Ascending aorta (tissue), 2 donors: ENCODE measurements around the gene PLA2G4F. TPM values are rescaled to one million over a fixed set of nuclear protein-coding genes. Genes with fewer than 3 reads are reported as not detected.
A peak's percentile ranks its signal among the peaks of the same experiment; 100 is the strongest.

Source experiments
- DNase-seq, 2 donors: peaks; one replicate each; pipeline ENCODE4 v3.0.0-alpha.2; 2019; ENCODE audit warnings: low spot score in 2 of 2
- H3K27ac ChIP-seq, 2 donors: fragments of 200-600 bp; sonication (generic); one replicate each; pipeline ENCODE4 v1.5.1; 2016 to 2017; ENCODE audit warnings: mild to moderate bottlenecking in 1 of 2
- H3K27me3 ChIP-seq: fragments of 200-600 bp; sonication (generic); one replicate; pipeline ENCODE4 v1.5.1; 2017
- H3K36me3 ChIP-seq, 2 donors: fragments of 200-600 bp; sonication (generic); one replicate each; pipeline ENCODE4 v1.5.1; 2016
- H3K4me1 ChIP-seq, 2 donors: fragments of 200-600 bp; sonication (generic); one replicate each; pipeline ENCODE4 v1.5.1; 2016 to 2017; ENCODE audit warnings: mild to moderate bottlenecking in 1 of 2
- H3K4me3 ChIP-seq, 2 donors: fragments of 200-600 bp; sonication (generic); one replicate each; pipeline ENCODE4 v1.5.1; 2016 to 2017; ENCODE audit warnings: mild to moderate bottlenecking in 1 of 2
- H3K9me3 ChIP-seq, 2 donors: fragments of 200-600 bp; sonication (generic); one replicate each; pipeline ENCODE4 v1.5.1; 2016
- intact Hi-C: fragments of 100-400 bp; cut with DNase I; formaldehyde crosslinking; loops from one replicate; pipeline ENCODE4 v1.15.1; 2023
- total RNA-seq: library from RNA; depleted of rRNA; stranded (reverse); fragments of >200 nt; gene quantifications from one replicate; pipeline ENCODE4 v1.1.0, GENCODE V29; 2016
- TF ChIP-seq, protein P1 (sequence below), 3 experiments: fragments of 200-600 bp in 2 of 3; fragments of 450-650 bp in 1 of 3; sonication (generic) in 2 of 3; IDR thresholded peaks; one replicate each; pipeline ENCODE4 v1.5.1; 2016 to 2019; ENCODE audit warnings: antibody characterized with exemption in 3 of 3, mild to moderate bottlenecking in 1 of 3, moderate library complexity in 1 of 3

Gene PLA2G4F
- total RNA-seq, 1 donor from 2014 or later, result not detected

DNA sequence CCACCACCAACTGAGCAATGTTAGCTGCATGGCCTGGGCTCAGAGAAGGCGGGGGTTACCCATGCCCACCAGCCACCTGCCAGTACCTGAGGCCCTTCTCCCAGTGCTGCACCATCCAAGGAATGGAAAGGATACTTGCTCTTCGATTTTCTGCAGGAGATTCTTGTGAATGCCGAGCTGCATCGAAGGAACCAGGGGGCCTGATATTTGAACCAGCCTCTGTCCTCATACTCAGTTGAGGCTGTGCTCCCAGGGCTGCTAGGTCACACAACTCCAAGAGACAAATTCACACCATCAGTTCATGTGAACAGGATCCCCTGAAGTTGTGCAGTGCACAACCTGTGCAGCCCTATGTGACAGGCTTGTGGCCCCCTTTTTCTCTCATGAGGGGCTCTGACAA is 18.0 kb downstream of the PLA2G4F start:
- peak in 1 of 2 donors; percentile 31 for DNase-seq
- TF ChIP-seq, protein P1, sequence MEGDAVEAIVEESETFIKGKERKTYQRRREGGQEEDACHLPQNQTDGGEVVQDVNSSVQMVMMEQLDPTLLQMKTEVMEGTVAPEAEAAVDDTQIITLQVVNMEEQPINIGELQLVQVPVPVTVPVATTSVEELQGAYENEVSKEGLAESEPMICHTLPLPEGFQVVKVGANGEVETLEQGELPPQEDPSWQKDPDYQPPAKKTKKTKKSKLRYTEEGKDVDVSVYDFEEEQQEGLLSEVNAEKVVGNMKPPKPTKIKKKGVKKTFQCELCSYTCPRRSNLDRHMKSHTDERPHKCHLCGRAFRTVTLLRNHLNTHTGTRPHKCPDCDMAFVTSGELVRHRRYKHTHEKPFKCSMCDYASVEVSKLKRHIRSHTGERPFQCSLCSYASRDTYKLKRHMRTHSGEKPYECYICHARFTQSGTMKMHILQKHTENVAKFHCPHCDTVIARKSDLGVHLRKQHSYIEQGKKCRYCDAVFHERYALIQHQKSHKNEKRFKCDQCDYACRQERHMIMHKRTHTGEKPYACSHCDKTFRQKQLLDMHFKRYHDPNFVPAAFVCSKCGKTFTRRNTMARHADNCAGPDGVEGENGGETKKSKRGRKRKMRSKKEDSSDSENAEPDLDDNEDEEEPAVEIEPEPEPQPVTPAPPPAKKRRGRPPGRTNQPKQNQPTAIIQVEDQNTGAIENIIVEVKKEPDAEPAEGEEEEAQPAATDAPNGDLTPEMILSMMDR (IDR thresholded peaks at IDR 0.05), result no peak
- no peak overlapping the region for H3K27ac ChIP-seq
- H3K36me3 ChIP-seq, result no peaks in the 10 kb centered on the region
- no peaks in the 10 kb centered on the region for H3K9me3 ChIP-seq
- H3K4me1 ChIP-seq, result no peaks in the 10 kb centered on the region
- no peak overlapping the region for H3K4me3 ChIP-seq
- no peaks in the 10 kb centered on the region for H3K27me3 ChIP-seq
- intact Hi-C loops, result no loop called here

DNA sequence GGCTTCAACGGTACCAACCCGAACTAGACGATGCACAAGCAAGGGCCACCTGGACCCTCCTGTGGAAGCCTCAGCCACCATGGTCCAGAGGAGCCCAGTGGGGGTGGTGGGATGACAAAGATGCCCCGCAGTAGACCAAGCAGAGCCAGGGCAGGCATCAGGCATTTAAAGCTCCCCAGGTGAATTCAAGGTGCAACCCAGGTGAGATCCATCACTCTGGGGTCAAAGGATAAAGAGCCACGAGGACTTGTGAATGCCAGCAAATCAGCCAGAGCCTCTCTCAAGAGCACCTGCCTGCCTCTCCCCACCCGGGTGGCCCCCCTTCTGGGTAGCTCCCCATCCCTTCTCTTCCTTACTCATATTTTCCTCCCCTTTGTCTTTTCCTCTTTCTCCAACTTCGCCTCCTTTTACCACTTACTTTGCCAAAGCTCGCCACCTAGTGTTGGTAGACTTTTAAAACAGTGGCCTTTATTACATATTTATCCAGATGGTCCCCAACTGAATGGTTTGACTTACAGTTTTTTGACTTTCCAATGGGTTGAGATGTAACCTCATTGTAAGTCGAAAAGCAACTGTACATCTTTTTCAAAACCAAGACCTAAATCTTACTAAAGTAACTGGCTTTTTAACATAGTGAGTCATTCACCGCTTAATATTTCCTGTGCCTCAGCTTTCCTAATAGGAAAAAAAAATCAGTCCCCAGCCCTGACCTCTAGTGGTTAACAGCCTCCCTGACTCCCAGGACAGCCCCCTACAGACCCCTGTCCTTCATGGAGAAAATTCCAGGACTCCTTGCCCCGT is 18.8 kb downstream of the PLA2G4F start:
- Histone ChIP-seq H3K9me3 (no peaks in the 10 kb centered on the region), H3K4me3 (no peak overlapping the region), H3K4me1 (no peaks in the 10 kb centered on the region), H3K27ac (no peak overlapping the region), H3K36me3 (no peaks in the 10 kb centered on the region), H3K27me3 (no peaks in the 10 kb centered on the region)
- TF ChIP-seq, protein P1 (IDR thresholded peaks at IDR 0.05), result peak; percentile 18 to 55 (median 43)
- DNase-seq, result peak in 1 of 2 donors; percentile 61
- intact Hi-C loops, result loop anchor here (2.0 kb wide), 1 partner anchor 149 kb away; no protein-coding TSS in a partner anchor

DNA sequence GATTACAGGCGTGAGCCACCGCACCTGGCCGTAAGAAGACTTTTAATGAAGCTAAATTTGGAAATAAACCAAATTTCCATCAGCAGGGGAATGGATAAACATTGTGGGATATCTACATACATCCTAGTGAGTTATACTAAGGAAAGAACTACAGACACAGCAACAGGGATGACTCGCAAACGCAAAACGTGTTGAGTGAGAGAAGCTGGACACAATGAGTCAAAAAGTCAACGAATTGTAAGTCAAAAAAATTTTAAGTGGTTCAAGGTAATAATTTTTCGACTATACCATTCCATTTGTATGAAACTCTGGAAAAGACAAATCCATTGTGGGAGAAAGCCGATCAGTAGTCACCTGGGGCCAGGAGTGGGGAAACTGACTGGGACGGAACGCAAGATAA is 19.9 kb downstream of the PLA2G4F start:
- intact Hi-C loops, result loop anchor here (2.0 kb wide), 1 partner anchor 148 kb away; no protein-coding TSS in a partner anchor
- no peaks in the 10 kb centered on the region for H3K9me3 ChIP-seq
- no peaks in the 10 kb centered on the region for H3K36me3 ChIP-seq
- no peaks in the 10 kb centered on the region for H3K27me3 ChIP-seq
- H3K27ac ChIP-seq, result no peak overlapping the region
- no peak for DNase-seq
- TF ChIP-seq, protein P1 (IDR thresholded peaks at IDR 0.05), result no peak
- no peaks in the 10 kb centered on the region for H3K4me1 ChIP-seq
- H3K4me3 ChIP-seq, result no peak overlapping the region

DNA sequence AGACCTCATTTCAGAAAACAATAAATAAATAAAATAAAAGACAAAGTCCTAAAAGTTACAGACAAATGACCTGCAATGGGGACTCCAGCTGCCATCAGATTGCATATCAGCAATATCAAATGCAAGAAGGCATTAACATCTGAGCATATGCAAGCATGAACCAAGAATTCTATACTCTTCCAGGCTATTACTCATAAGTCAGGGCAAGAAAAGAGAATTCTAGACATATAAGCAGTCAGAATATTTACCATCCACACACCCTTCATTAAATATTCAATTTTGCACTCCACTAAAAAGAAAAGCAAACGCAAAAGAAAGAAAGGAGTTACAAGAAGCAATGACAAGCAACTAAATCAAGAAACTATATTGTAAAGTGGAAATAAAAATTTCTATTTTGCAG is 21.1 kb downstream of the PLA2G4F start:
- Histone ChIP-seq H3K4me3 (no peak overlapping the region), H3K27ac (no peak overlapping the region), H3K36me3 (no peaks in the 10 kb centered on the region), H3K4me1 (no peaks in the 10 kb centered on the region), H3K9me3 (no peaks in the 10 kb centered on the region), H3K27me3 (no peaks in the 10 kb centered on the region)
- intact Hi-C loops, result no loop called here
- no peak for DNase-seq
- TF ChIP-seq, protein P1 (IDR thresholded peaks at IDR 0.05), result no peak

DNA sequence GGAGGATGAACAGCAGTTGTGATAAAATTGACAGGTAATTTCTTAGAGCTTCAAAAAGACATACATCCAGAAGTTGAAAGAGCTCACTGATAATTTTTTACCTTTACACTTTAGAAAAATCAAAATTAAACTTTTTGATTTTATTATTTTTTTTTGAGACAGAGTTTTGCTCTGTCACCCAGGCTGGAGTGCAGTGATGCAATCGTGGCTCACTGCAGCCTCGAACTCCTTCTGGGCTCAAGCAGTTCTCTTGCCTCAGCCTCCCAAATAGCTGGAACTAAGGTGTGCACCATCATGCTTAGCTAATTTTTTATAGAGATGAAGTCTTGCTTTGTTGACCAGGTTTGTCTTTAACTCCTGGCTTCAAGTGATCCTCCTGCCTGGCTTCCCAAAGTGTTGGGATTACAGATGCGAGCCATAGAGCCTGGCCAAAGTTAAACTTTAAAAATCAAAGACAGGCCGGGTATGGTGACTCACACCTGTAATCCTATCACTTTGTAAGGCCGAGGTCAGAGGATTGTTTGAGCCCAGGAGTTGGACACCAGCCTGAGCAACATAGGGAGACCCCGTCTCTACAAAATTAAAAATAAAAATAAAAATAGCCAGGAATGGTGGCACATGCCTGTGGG is 21.7 kb downstream of the PLA2G4F start:
- DNase-seq, result peak in 1 of 2 donors; percentile 15

More for the DNA sequence above, 21.7 kb downstream of the PLA2G4F start:
- TF ChIP-seq, protein P1 (IDR thresholded peaks at IDR 0.05), result no peak
- no peak overlapping the region for H3K27ac ChIP-seq
- H3K4me1 ChIP-seq, result no peaks in the 10 kb centered on the region
- H3K27me3 ChIP-seq, result no peaks in the 10 kb centered on the region
- intact Hi-C loops, result no loop called here
- H3K36me3 ChIP-seq, result no peaks in the 10 kb centered on the region
- no peak overlapping the region for H3K4me3 ChIP-seq
- H3K9me3 ChIP-seq, result no peaks in the 10 kb centered on the region
